GM21723 (cell line): ENCODE measurements around the gene KIF18A.

Source experiments
- ATAC-seq: cut with Tn5 transposase; IDR thresholded peaks from one replicate; pipeline ENCODE4 v1.9.1; 2021; ENCODE audit warnings: mild to moderate bottlenecking, moderate library complexity; ENCODE audit not compliant: unreplicated experiment

The KIF18A gene

GRCh38 chr11:28049338-28050216, 58.4 kb downstream of the KIF18A start:
- ATAC-seq = no peak

GRCh38 chr11:28048812-28049211, 59.1 kb downstream of the KIF18A start:
- ATAC-seq = no peak

- no peak for ATAC-seq
Measured at GRCh38 chr11:28043930-28044709, 63.8 kb downstream of the KIF18A start.

- ATAC-seq = no peak
Measured at GRCh38 chr11:28040384-28040783, 67.6 kb downstream of the KIF18A start.

GRCh38 chr11:28038775-28039174, 69.2 kb downstream of the KIF18A start:
- ATAC-seq = no peak

- no peak for ATAC-seq
Measured at GRCh38 chr11:28026634-28027290, 81.2 kb downstream of the KIF18A start.

- ATAC-seq = no peak
Measured at GRCh38 chr11:28017816-28018215, 90.1 kb downstream of the KIF18A start.

- no peak for ATAC-seq
Measured at GRCh38 chr11:28011813-28012212, 96.1 kb downstream of the KIF18A start.

- no peak for ATAC-seq
Measured at GRCh38 chr11:28009996-28010395, 98.0 kb downstream of the KIF18A start.

GRCh38 chr11:28009388-28009787, 98.6 kb downstream of the KIF18A start:
- no peak for ATAC-seq

- no peak for ATAC-seq
Measured at GRCh38 chr11:28003615-28004014, 104.3 kb downstream of the KIF18A start.

GRCh38 chr11:27998552-27998951, 109.4 kb downstream of the KIF18A start:
- ATAC-seq = no peak

GRCh38 chr11:27997344-27997743, 110.6 kb downstream of the KIF18A start:
- ATAC-seq = no peak

- ATAC-seq = no peak
Measured at GRCh38 chr11:27996066-27996465, 111.9 kb downstream of the KIF18A start.

- ATAC-seq = no peak
Measured at GRCh38 chr11:27995083-27995482, 112.9 kb downstream of the KIF18A start.

GRCh38 chr11:27991736-27992135, 116.2 kb downstream of the KIF18A start:
- no peak for ATAC-seq

GRCh38 chr11:27977527-27977926, 130.4 kb downstream of the KIF18A start:
- ATAC-seq = no peak

- no peak for ATAC-seq
Measured at GRCh38 chr11:27977031-27977430, 130.9 kb downstream of the KIF18A start.

- no peak for ATAC-seq
Measured at GRCh38 chr11:27976262-27976661, 131.7 kb downstream of the KIF18A start.

- ATAC-seq = no peak
Measured at GRCh38 chr11:27973851-27974536, 134.0 kb downstream of the KIF18A start.
